Cardiac fibroblast (primary cell): ENCODE data around the gene GIPR.

Experiments used
- DNase-seq, 2 donors: peaks; one replicate each; pipeline versions ENCODE4 v3.0.0 to v3.0.0-alpha.2; 2010; ENCODE audit warnings: low read depth in 2 of 2
- H3K4me3 ChIP-seq, 2 donors: replicated peaks in 1 of 2; 1 replicate in 1 of 2; 2 replicates in 1 of 2; pipeline ENCODE4 v1.5.1; 2011; ENCODE audit warnings: low read depth in 2 of 2, low read length in 2 of 2, mild to moderate bottlenecking in 2 of 2, moderate library complexity in 1 of 2
- TF ChIP-seq, protein P1 (sequence below): IDR thresholded peaks from one replicate; pipeline ENCODE4 v1.5.1; 2011; ENCODE audit warnings: low read depth, mild to moderate bottlenecking, low read length, inconsistent platforms

Gene GIPR

DNA sequence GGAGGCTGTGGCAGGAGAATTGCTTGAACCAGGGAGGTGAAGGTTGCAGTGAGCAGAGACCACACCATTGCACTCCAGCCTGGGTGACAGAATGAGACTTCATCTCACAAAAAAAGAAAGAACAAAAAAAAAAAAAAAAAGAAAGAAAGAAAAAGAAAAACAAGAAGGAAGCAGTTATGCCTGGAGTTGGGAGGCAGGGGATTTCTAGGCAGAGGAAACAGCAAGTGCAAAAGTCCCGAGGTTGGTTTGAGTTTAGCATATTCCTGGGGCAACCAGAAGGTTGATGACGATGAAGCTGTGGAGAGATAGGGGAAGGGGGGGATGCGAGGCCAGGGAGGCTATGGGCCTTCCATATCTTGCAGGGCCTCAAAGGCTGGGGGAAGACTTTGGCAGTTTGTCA is 17.3 kb upstream of the GIPR start:
- DNase-seq, result no peak
- TF ChIP-seq, protein P1, sequence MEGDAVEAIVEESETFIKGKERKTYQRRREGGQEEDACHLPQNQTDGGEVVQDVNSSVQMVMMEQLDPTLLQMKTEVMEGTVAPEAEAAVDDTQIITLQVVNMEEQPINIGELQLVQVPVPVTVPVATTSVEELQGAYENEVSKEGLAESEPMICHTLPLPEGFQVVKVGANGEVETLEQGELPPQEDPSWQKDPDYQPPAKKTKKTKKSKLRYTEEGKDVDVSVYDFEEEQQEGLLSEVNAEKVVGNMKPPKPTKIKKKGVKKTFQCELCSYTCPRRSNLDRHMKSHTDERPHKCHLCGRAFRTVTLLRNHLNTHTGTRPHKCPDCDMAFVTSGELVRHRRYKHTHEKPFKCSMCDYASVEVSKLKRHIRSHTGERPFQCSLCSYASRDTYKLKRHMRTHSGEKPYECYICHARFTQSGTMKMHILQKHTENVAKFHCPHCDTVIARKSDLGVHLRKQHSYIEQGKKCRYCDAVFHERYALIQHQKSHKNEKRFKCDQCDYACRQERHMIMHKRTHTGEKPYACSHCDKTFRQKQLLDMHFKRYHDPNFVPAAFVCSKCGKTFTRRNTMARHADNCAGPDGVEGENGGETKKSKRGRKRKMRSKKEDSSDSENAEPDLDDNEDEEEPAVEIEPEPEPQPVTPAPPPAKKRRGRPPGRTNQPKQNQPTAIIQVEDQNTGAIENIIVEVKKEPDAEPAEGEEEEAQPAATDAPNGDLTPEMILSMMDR, result no peak
- no peak overlapping the region for H3K4me3 ChIP-seq

GRCh38 chr19:45653634-45654033 is 14.4 kb upstream of the GIPR start:
- TF ChIP-seq, protein P1, result no peak
- DNase-seq, result no peak
- no peak overlapping the region for H3K4me3 ChIP-seq

DNA sequence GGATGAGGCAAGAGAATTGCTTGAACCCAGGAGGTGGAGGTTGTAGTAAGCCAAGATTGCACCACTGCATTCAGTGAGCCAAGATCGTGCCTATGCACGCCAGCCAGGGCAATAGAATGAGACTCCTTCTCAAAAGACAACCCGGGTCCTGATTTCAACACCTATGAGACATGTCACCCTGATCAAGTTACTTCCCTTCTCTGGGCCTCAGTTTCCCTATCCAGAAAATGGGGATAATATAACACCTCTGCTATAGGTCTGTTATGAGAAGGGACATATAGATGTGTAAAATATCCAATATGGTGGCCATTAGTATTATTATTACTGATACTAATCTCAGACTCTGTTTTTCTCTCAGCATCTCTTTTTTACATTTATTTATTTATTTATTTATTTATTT is 12.9 kb upstream of the GIPR start:
- no peak overlapping the region for H3K4me3 ChIP-seq
- no peak for DNase-seq
- TF ChIP-seq, protein P1, result no peak

DNA sequence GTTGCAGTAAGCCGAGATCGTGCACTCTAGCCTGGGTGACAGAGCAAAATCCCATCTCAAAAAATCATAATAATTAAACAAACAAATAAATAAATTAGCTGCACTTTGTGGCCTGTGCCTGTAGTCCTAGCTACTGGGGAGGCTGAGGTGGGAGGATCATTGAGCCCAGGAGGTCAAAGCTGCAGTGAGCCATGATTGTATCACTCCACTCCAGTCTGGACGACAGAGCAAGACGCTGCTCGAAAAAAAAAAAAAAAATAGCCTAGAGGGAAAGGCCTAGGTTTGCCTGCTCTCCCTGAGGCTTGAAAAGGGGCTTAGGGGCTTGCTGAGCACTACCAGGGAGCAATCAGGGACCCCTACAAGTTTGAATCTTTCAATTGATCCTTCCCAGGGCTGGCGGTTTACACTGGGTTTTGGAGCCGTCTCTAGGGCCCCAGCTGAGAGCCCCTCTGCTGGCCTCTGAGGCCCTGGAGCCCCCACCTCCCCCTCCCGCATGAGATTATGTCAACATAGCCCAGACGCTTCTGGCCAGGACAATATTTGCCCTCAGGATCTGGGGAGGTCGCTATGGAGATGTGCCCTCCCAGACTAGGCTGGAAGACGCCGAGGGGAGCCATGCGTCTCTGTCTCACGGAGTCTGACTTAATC is 10.4 kb upstream of the GIPR start:
- TF ChIP-seq, protein P1, result no peak
- DNase-seq, result no peak
- H3K4me3 ChIP-seq, result no peak overlapping the region

DNA sequence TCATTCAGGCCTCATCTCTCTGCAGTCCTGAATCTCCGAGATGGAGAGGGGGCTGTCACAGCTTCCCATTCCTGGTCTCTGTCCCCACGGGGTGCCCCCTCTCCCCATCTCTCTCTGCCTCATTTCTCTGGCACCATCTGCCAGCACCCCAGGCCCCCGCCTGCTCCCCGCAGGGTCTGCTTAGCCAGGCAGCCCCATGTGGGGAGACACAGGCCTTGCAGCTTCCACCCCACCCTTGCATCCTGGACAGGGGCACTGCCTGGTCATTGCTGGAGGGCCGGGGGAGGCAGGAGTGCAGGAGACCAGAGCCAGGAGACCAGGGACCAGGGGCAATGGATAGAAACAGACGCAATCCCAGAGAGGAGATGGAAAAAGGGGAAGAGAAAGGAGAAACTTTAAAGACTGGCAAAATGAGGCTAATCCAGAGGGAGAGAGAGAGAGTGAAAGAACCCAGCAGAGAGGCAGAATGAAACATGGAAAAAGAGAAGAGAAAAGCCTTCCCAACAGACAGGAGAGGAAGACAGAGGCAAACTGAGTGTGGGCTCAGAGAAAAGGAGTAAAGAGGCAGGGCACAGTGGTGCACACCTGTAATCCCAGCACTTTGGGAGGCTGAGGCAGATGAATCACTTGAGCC is 8.8 kb upstream of the GIPR start:
- H3K4me3 ChIP-seq, result no peak overlapping the region
- DNase-seq, result no peak
- TF ChIP-seq, protein P1, result no peak

GRCh38 chr19:45660636-45661035 is 7.4 kb upstream of the GIPR start:
- no peak overlapping the region for H3K4me3 ChIP-seq
- TF ChIP-seq, protein P1, result no peak
- DNase-seq, result no peak
